Glutamatergic neuron (in vitro differentiated cells): ENCODE data around the gene HES6. TPM values are rescaled to one million over a fixed set of nuclear protein-coding genes. Genes with fewer than 3 reads are reported as not detected.
"Not testable (repeated sequence)": the region's sequence is repeated elsewhere in the genome, so short reads cannot be mapped to it uniquely, and the experiment has no call there.

ENCODE experiments used
- DNase-seq: peaks from one replicate; pipeline ENCODE4 v3.0.0; 2022
- H3K27ac Mint-ChIP-seq: one replicate; pipeline ENCODE4 v1.8.0; 2020; ENCODE audit warnings: mild to moderate bottlenecking, mixed read lengths, inconsistent platforms; ENCODE audit not compliant: unreplicated experiment
- H3K27me3 Mint-ChIP-seq: one replicate; pipeline ENCODE4 v1.8.0; 2020; ENCODE audit warnings: mild to moderate bottlenecking, moderate library complexity, mixed read lengths, inconsistent platforms; ENCODE audit not compliant: unreplicated experiment
- H3K36me3 Mint-ChIP-seq: one replicate; pipeline ENCODE4 v1.8.0; 2020; ENCODE audit warnings: mild to moderate bottlenecking, mixed read lengths, inconsistent platforms; ENCODE audit not compliant: unreplicated experiment
- H3K4me1 Mint-ChIP-seq: one replicate; pipeline ENCODE4 v1.8.0; 2020; ENCODE audit warnings: mild to moderate bottlenecking, low read depth, mixed read lengths, inconsistent platforms; ENCODE audit not compliant: unreplicated experiment
- H3K4me3 Mint-ChIP-seq: one replicate; pipeline ENCODE4 v1.8.0; 2020; ENCODE audit warnings: mild to moderate bottlenecking, mixed read lengths, inconsistent platforms; ENCODE audit not compliant: unreplicated experiment
- H3K9me3 Mint-ChIP-seq: one replicate; pipeline ENCODE4 v1.8.0; 2020; ENCODE audit warnings: mild to moderate bottlenecking, moderate library complexity, mixed read lengths, inconsistent platforms; ENCODE audit not compliant: unreplicated experiment
- CTCF ChIP-seq: fragments of 200-600 bp; sonication (generic); IDR thresholded peaks from one replicate; pipeline ENCODE4 v1.5.0; 2021; ENCODE audit not compliant: partially characterized antibody, unreplicated experiment
- total RNA-seq: library from RNA; stranded (reverse); fragmentation: NEBNext Ultra II Directional; extraction: Animal tissue kit (Norgen Biotek cat#: 25700); gene quantifications from one replicate; pipeline ENCODE4 v1.2.1, GENCODE V29; 2021; ENCODE audit not compliant: unreplicated experiment

The HES6 gene
- total RNA-seq, 1 donor from 2014 or later: 665 TPM

- Mint-ChIP-seq H3K27ac (no peak overlapping the region), H3K36me3 (peaks cover 5% of the 10 kb centered on the region), H3K27me3 (peaks cover 9% of the 10 kb centered on the region), H3K4me3 (no peak overlapping the region), H3K9me3 (peaks cover 2% of the 10 kb centered on the region), H3K4me1 (no peaks in the 10 kb centered on the region)
- no peak for DNase-seq
- no peak for TF ChIP-seq CTCF
Observed at GRCh38 chr2:238278626-238279323, 38.9 kb upstream of the HES6 start.

- Mint-ChIP-seq H3K36me3 (peaks cover 9% of the 10 kb centered on the region), H3K4me3 (no peak overlapping the region), H3K4me1 (no peaks in the 10 kb centered on the region), H3K27ac (no peak overlapping the region), H3K9me3 (peaks cover 2% of the 10 kb centered on the region), H3K27me3 (peaks cover 6% of the 10 kb centered on the region)
- DNase-seq: peak; percentile 49
- TF ChIP-seq CTCF: peak; percentile 38
Observed at GRCh38 chr2:238277695-238278094, 37.9 kb upstream of the HES6 start.

- H3K27ac Mint-ChIP-seq: no peak overlapping the region
- H3K36me3 Mint-ChIP-seq: peaks cover 9% of the 10 kb centered on the region
- no peak overlapping the region for H3K4me3 Mint-ChIP-seq
- TF ChIP-seq CTCF: no peak
- peaks cover 2% of the 10 kb centered on the region for H3K9me3 Mint-ChIP-seq
- H3K4me1 Mint-ChIP-seq: no peaks in the 10 kb centered on the region
- H3K27me3 Mint-ChIP-seq: peaks cover 6% of the 10 kb centered on the region
- DNase-seq: peak; percentile 6
Observed at GRCh38 chr2:238274152-238274865, 34.5 kb upstream of the HES6 start.

- not testable (repeated sequence) for H3K36me3 Mint-ChIP-seq, H3K9me3 Mint-ChIP-seq, H3K4me1 Mint-ChIP-seq, DNase-seq, H3K27ac Mint-ChIP-seq, H3K4me3 Mint-ChIP-seq, H3K27me3 Mint-ChIP-seq
Observed at GRCh38 chr2:238273433-238273832, 33.6 kb upstream of the HES6 start.

- H3K27ac Mint-ChIP-seq: no peak overlapping the region
Observed at GRCh38 chr2:238272156-238272555, 32.3 kb upstream of the HES6 start.

GRCh38 chr2:238271686-238272085 lies 31.8 kb upstream of the HES6 start:
- H3K4me3 Mint-ChIP-seq, H3K4me1 Mint-ChIP-seq, H3K9me3 Mint-ChIP-seq, H3K36me3 Mint-ChIP-seq, H3K27ac Mint-ChIP-seq, H3K27me3 Mint-ChIP-seq: not testable (repeated sequence)
- DNase-seq: peak; percentile 8

More at GRCh38 chr2:238272156-238272555, 32.3 kb upstream of the HES6 start:
- Mint-ChIP-seq H3K36me3 (peaks cover 9% of the 10 kb centered on the region), H3K4me1 (no peaks in the 10 kb centered on the region), H3K27me3 (peaks cover 5% of the 10 kb centered on the region), H3K9me3 (peaks cover 2% of the 10 kb centered on the region), H3K4me3 (no peak overlapping the region)
- DNase-seq: peak; percentile 10
- TF ChIP-seq CTCF: no peak
